Endothelial cell of umbilical vein (primary cell): Measurements from ENCODE around the gene TEAD2. TPM values are rescaled to one million over a fixed set of nuclear protein-coding genes. Genes with fewer than 3 reads are reported as not detected.

Source experiments
- BruUV-seq: library from RNA; stranded (reverse); fragments of 400-500 nt; replicated peaks from 2 replicates; lab custom pipeline; 2021; lab: Mats Ljungman, UMichigan
- CTCF ChIA-PET: fragments of 300-600, 350-600 bp; sonication (Branson Sonifier 250); formaldehyde crosslinking; loops from one replicate; lab custom pipeline; 2021; ENCODE audit warnings: antibody characterized with exemption, inconsistent platforms; lab: Charles Lee
- POLR2A ChIA-PET: fragments of 300-600, 350-600 bp; sonication (Branson Sonifier 250); formaldehyde crosslinking; loops from one replicate; lab custom pipeline; 2021; ENCODE audit warnings: antibody characterized with exemption, inconsistent platforms; lab: Charles Lee
- DNase-seq: peaks from one replicate; pipeline ENCODE4 v3.0.0-alpha.2; 2011; ENCODE audit warnings: low read depth, low spot score
- FAIRE-seq: peaks from 2 replicates; lab custom pipeline; 2011; peaks lifted over from hg19 to GRCh38; lab: Jason Lieb, UNC
- H2AFZ ChIP-seq: 2 replicates; pipeline ENCODE4 v1.6.0; 2012; ENCODE audit warnings: low read depth, low read length, control low read depth, inconsistent platforms
- H3K27ac ChIP-seq: 2 replicates; pipeline ENCODE4 v1.5.1; 2011; ENCODE audit warnings: low read depth, mild to moderate bottlenecking, control low read depth, low read length, moderate library complexity; ENCODE audit not compliant: insufficient read depth
- H3K27me3 ChIP-seq, 2 experiments: 2 replicates each; pipeline versions ENCODE4 v1.6.0 to v1.6.1; 2011; ENCODE audit warnings: low read length in 2 of 2, mixed read lengths in 1 of 2; ENCODE audit not compliant: control insufficient read depth in 2 of 2, insufficient read depth in 2 of 2
- H3K36me3 ChIP-seq, 2 experiments: 2 replicates in 1 of 2; 3 replicates in 1 of 2; pipeline ENCODE4 v1.5.1; 2011; ENCODE audit warnings: low read length in 2 of 2, mild to moderate bottlenecking in 1 of 2, moderate library complexity in 1 of 2; ENCODE audit not compliant: control insufficient read depth in 2 of 2, insufficient read depth in 2 of 2; ENCODE audit errors: extremely low read depth in 1 of 2
- H3K4me1 ChIP-seq: 3 replicates; pipeline ENCODE4 v1.5.1; 2011; ENCODE audit warnings: mild to moderate bottlenecking, low read length; ENCODE audit not compliant: control insufficient read depth, insufficient read depth; ENCODE audit errors: extremely low read depth
- H3K4me2 ChIP-seq: 2 replicates; pipeline ENCODE4 v1.6.1; 2011; ENCODE audit warnings: low read length, control low read depth, mixed read lengths; ENCODE audit not compliant: insufficient read depth
- H3K4me3 ChIP-seq, 3 experiments: fragments of 200-600 bp in 1 of 3; sonication (generic), shearing (Covaris generic) in 1 of 3; replicated peaks in 1 of 3; 2 replicates each; pipeline ENCODE4 v1.5.1; 2011 to 2016; ENCODE audit warnings: control low read depth in 3 of 3, low read length in 3 of 3, mild to moderate bottlenecking in 2 of 3, inconsistent platforms in 1 of 3, low read depth in 1 of 3, moderate library complexity in 1 of 3; ENCODE audit not compliant: insufficient read depth in 1 of 3
- H3K79me2 ChIP-seq: 2 replicates; pipeline ENCODE4 v1.6.0; 2012; ENCODE audit warnings: low read length, inconsistent platforms; ENCODE audit not compliant: control insufficient read depth, insufficient read depth
- H3K9ac ChIP-seq: replicated peaks from 2 replicates; pipeline ENCODE3; 2011; ENCODE audit warnings: low read length, control low read depth; ENCODE audit not compliant: insufficient read depth; ENCODE audit errors: extremely low read depth
- H3K9me1 ChIP-seq: replicated peaks from 3 replicates; pipeline ENCODE4 v1.6.0; 2011; ENCODE audit warnings: mild to moderate bottlenecking, low read length; ENCODE audit not compliant: control insufficient read depth, insufficient read depth; ENCODE audit errors: extremely low read depth
- H3K9me3 ChIP-seq: replicated peaks from 2 replicates; pipeline ENCODE4 v1.5.1; 2012; ENCODE audit warnings: low read length, inconsistent platforms; ENCODE audit not compliant: control insufficient read depth, insufficient read depth
- H4K20me1 ChIP-seq: replicated peaks from 2 replicates; pipeline ENCODE3; 2011; ENCODE audit warnings: mild to moderate bottlenecking, low read length; ENCODE audit not compliant: control insufficient read depth, insufficient read depth; ENCODE audit errors: extremely low read depth
- CTCF ChIP-seq, 2 donors: IDR thresholded peaks; 1 replicate in 1 of 2; 2 replicates in 1 of 2; pipeline ENCODE4 v1.5.1; 2011; ENCODE audit warnings: low read length in 2 of 2, mild to moderate bottlenecking in 2 of 2, moderate library complexity in 2 of 2, control low read depth in 1 of 2, inconsistent platforms in 1 of 2, low read depth in 1 of 2; ENCODE audit not compliant: insufficient read depth in 1 of 2; ENCODE audit errors: extremely low read depth in 1 of 2
- EZH2 ChIP-seq: IDR thresholded peaks from 2 replicates; pipeline ENCODE4 v1.6.1; 2012; ENCODE audit warnings: borderline replicate concordance, low read depth, mild to moderate bottlenecking, moderate library complexity, low read length, inconsistent platforms; ENCODE audit not compliant: severe bottlenecking
- FOS ChIP-seq: IDR thresholded peaks from 2 replicates; pipeline ENCODE4 v1.6.1; 2011; ENCODE audit warnings: mild to moderate bottlenecking, low read length, moderate library complexity, borderline replicate concordance; ENCODE audit not compliant: insufficient read depth
- MAX ChIP-seq: IDR thresholded peaks from 2 replicates; pipeline ENCODE4 v1.6.1; 2011; ENCODE audit not compliant: insufficient read depth, insufficient read length
- MYC ChIP-seq: IDR thresholded peaks from one replicate; pipeline ENCODE4 v1.6.1; 2011; ENCODE audit warnings: mild to moderate bottlenecking, low read depth, low read length
- POLR2A ChIP-seq: IDR thresholded peaks from 2 replicates; pipeline ENCODE4 v1.6.1; 2012; ENCODE audit warnings: low read depth, mild to moderate bottlenecking, control low read depth, low read length
- POLR2AphosphoS5 ChIP-seq: IDR thresholded peaks from 2 replicates; pipeline ENCODE4 v1.6.1; 2012; ENCODE audit warnings: low read depth, mild to moderate bottlenecking, control low read depth, low read length, moderate library complexity; ENCODE audit not compliant: insufficient read depth
- dilution Hi-C: fragments of 300-500 bp; cut with MboI; formaldehyde crosslinking; loops from one replicate; pipeline ENCODE4 v1.15.0; 2019; ENCODE audit warnings: low sequenced_read_pairs; ENCODE audit not compliant: extremely low pct_ligation_motif_present
- intact Hi-C: fragments of 100-400 bp; cut with micrococcal nuclease; formaldehyde crosslinking; loops from one replicate; pipeline ENCODE4 v1.10.0; 2022
- polyA plus RNA-seq, 4 experiments: library from polyadenylated mRNA; depleted of rRNA in 3 of 4; stranded (reverse) in 3 of 4; unstranded in 1 of 4; fragments of >200 nt; gene quantifications; 2 replicates each; pipeline versions ENCODE4 v1.2.1 to v1.2.3, GENCODE V29; 2011 to 2012; ENCODE audit warnings: missing spikeins in 1 of 4
- total RNA-seq: library from RNA; stranded (reverse); gene quantifications from 2 replicates; pipeline ENCODE4 v1.2.3, GENCODE V29; 2021

TEAD2 gene
- total and polyA plus RNA-seq, 2 donors (not counting 3 experiments of a cell fraction or from before 2014, with no cell fraction given): 60.9 to 89.4 TPM

GRCh38 chr19:49340069-49340864, 21.9 kb downstream of the TEAD2 start:
- intact Hi-C loops: loop anchor here (1.0 kb wide), 1 partner anchor 21 kb away; no protein-coding TSS in a partner anchor

GRCh38 chr19:49339301-49340068, 22.7 kb downstream of the TEAD2 start:
- TF ChIP-seq POLR2A (peak; percentile 62), CTCF (IDR thresholded peaks at IDR 0.05; ENCODE audit: extremely low read depth in 1 of 2, insufficient read depth in 1 of 2, low read depth in 1 of 2, low read length in 2 of 2) (no peak), FOS (no peak), POLR2AphosphoS5 (peak; percentile 55), MYC (no peak), MAX (peak; percentile 73)
- Histone ChIP-seq H3K27me3 (no peaks in the 10 kb centered on the region), H3K9me1 (no peaks in the 10 kb centered on the region), H3K4me3 (no peak overlapping the region), H3K4me2 (no peak overlapping the region), H3K9me3 (no peaks in the 10 kb centered on the region), H4K20me1 (no peaks in the 10 kb centered on the region), H3K79me2 (no peaks in the 10 kb centered on the region), H2AFZ (no peak overlapping the region), H3K9ac (no peak overlapping the region), H3K4me1 (peaks cover 15% of the 10 kb centered on the region), H3K36me3 (peaks cover 6 to 24% of the 10 kb centered on the region in 2 experiments), H3K27ac (no peak overlapping the region)
- intact Hi-C loops (loop anchor here (1.0 kb wide), 1 partner anchor 22 kb away; no protein-coding TSS in a partner anchor), dilution Hi-C loops (no loop called here)
- no TSS peak for BruUV-seq
- ChIA-PET CTCF (interaction anchor here (0.6 to 3.5 kb wide), 4 partner anchors 12 to 113 kb away, joined by 3 to 15 read pairs (median 5); no protein-coding TSS in a partner anchor), POLR2A (no interaction called here)
- DNase-seq (peak; percentile 84), FAIRE-seq (peak; percentile 81)

More at GRCh38 chr19:49340069-49340864, 21.9 kb downstream of the TEAD2 start:
- H3K79me2 ChIP-seq: no peaks in the 10 kb centered on the region
- no peak overlapping the region for H3K9ac ChIP-seq
- H4K20me1 ChIP-seq: no peaks in the 10 kb centered on the region
- no peaks in the 10 kb centered on the region for H3K9me3 ChIP-seq
- peak; percentile 38 for TF ChIP-seq MAX
- TF ChIP-seq EZH2: no peak
- no peak overlapping the region for H2AFZ ChIP-seq
- H3K4me1 ChIP-seq: peaks cover 15% of the 10 kb centered on the region
- no peak overlapping the region for H3K4me2 ChIP-seq
- H3K27me3 ChIP-seq: no peaks in the 10 kb centered on the region
- H3K27ac ChIP-seq: no peak overlapping the region
- no TSS peak for BruUV-seq
- peak; percentile 56 for DNase-seq
- H3K36me3 ChIP-seq: peaks cover 12 to 32% of the 10 kb centered on the region in 2 experiments
- no peak for FAIRE-seq
- no peak overlapping the region for H3K4me3 ChIP-seq
- no peaks in the 10 kb centered on the region for H3K9me1 ChIP-seq
- ChIA-PET CTCF (interaction anchor here (1.3 to 3.5 kb wide), 3 partner anchors 12 to 114 kb away, joined by 3 to 15 read pairs (median 6); no protein-coding TSS in a partner anchor), POLR2A (no interaction called here)
- dilution Hi-C loops: no loop called here
